ENCODE results near the gene ID2.
"Not testable (repeated sequence)": the region's sequence is repeated elsewhere in the genome, so short reads cannot be mapped to it uniquely, and the experiment has no call there.

The ID2 gene

DNA sequence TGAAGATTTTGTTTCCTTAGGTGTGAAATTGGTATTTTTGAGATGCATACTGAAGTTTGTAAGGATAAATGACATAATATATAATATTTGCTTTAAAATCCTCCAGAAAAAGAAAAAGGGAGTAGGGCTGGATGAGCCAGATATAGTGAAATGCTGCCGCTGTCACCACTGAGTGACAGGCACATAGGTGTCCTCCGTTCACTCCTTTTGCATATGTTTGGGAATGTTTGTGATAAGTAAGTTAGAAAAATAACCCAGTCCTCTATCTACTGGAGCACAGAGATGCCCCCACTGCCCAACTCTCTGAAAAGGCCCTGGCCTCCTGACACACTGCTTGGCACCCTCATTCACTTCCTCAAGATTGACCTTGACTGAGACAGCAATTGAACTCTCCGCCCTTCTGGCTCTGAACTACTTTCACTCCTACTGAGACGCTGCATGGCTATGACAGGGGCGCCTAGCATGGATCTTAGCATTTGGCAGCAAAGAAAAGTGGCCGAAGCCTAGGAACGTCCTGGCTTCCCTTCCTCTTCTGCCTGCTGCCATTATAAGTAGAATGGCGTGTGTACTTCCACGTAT is 10.1 kb downstream of the ID2 start:
- no peak for DNase-seq

DNA sequence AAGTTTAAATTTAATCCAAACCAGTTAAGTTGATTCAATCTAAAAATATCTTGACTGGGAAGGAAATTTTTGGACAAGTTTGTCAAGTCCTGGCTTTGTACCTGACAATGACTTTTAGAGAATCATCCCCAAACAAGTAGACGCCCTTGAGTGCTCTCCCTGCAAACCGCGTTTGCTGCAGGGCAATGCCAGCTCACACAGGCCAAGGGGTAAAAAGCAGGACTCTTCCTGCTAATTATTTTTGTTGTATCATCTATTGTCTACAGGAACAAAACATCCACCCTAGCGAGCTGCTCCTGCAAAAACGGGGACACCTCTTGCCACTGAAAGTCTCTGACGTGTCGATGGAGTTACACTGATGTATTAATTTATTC is 10.9 kb downstream of the ID2 start:
- no peak for DNase-seq

DNA sequence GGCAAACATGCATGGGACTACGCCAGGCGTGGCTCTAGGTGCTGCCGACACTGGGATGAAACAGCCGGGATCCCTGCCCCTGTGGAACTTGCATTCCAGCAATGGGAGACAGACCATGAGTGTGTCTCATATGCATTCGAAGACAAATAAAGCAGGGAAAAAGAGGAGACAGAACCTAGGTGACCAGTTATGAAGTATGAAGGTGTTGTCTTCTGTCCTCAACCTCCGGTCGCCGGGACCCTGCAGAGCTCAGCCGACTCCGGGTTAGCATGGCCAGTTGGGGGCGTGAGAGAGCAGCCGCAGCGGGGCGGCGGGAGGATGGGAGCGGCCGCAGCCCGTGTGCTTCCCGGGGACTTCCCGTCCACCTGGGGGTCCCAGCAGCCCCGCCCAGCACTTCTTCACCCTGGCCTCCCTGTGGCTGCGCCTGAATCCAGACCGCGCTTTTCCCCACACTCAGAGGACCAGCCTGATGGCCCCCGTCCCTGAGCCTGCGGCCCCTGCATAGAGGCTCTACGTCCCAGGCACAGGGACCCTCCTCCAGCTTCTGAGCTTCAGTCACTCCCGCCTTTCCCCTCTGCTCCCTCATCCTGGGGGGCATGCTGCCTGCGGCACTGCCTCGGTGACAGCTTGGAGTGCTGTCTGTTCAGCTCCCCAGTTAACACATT is 11.4 kb downstream of the ID2 start:
- peak; percentile 71 for DNase-seq

DNA sequence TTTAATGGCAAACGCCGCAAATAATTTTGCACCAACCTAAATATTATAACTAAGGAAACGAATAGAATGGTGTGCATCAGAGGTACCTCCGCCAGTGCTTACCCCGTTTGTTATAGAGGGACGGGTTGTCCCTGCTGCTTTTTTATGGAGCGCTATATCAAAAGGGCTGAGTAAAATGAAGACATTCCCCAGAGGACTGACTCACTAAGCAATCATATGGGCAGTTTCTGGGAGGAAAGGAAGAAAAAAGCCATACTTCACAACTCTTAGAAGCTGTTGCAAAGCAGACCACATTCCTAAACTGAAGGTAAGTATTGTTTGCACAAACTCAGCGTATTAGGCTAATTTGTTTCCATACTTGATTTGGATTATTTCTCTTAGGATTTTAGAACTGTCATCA is 12.9 kb downstream of the ID2 start:
- no peak for DNase-seq

DNA sequence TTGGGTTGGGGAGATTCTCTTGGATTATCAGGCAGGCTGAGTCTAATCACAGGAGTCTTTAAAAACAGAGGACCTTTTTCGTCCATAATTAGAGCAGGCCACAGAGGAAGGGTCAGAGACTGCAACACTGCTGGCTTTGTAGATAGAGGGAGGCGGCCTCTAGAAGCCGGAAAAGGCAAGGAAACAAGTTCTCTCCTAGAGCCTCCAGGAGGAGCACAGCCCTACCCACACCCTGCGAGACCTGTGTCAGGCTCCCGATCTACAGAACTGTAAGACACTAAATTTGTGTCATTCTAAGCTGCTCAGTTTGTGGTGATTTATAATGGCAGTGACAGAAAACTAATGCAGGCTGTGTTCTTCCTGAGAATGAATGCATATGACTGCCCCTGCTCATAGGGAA is 15.3 kb downstream of the ID2 start:
- DNase-seq = no peak

DNA sequence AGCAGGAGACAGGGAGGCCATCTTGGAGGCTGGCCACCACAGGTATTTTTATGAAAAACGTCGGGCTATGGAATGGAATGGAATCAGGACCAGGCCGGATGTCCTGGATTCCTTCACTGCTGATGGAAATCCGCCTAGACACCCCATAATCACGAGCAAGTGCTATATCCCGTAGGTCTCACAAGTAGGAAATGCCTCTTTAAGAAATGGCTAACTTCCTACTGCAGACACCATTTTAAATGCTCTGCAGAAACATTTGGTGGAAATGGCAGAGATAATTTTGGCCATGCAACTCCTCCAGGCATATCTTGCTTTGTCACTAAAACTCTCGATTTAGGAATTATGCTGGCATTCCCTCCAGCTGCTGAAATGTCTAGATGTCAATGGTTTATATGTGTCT is 18.0 kb downstream of the ID2 start:
- DNase-seq = no peak

DNA sequence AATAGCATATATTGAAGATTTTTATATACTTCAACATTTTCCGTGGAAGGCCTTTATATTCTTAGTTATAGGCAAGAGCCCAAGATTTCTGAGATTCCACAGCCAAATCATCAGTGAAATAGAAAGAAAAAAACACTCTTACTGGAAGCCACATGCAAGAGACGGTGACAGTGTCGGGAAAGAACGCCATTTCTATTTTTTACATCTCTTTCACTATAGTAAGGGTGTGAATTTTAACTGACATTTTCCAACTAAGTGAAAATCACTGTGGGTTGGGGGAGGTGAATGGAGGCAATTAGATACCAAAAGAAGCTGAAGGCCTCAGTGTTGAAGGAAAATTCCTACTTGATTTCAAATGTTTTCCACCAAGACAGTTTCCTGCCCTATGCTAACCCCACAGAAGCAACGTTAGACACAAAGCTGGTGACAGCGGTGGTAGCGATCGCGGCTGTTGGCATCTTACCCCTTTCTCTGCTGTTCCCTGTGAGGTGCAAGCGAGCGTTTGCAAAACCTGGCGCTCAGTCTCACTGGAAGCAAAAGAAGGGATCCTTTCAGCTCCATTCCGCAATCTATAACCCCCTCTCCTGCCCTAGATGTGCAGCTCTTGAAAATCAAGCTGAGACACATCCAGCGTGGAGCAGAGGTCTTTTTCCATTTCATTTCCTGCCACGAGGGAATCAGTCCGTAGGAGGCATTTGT is 20.0 kb downstream of the ID2 start:
- no peak for DNase-seq

DNA sequence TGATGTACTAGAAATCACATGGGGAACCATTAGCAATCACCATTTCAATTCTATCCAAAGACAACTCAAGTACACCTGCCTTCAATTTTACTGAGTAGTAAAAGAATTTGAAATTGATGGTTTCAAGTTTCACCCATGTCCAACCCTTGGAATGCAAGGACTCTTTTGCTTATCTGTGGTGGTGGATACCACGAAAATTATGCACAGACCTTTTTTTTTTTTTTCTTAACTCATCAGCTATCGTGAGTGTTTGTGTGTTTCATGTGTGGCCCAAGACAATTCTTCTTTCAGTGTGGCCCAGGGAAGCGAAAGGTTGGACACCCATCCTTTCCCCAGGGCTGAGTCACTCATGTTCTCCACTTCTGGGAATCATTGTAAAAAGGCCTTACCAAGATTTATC is 23.1 kb downstream of the ID2 start:
- no peak for DNase-seq

DNA sequence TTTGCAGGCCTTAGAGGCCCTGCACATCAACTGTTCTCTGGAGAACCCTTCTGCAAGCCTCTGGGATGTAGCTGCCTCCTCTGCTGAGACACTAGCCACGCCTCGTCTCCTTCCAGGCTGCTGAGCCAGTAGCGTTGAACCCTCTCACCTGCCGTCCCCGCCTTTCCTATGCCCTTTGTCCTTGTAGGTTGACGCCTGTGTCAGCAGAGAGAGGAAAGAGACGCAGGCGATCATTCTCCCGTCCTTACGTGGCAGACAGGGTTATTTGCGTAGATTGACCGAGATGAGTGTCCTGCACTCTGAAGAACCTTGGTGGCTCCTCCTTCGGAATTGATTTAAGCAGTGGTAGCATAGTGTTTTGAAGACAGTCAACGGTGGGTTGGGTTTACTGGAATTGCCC is 27.8 kb downstream of the ID2 start:
- DNase-seq = no peak

DNA sequence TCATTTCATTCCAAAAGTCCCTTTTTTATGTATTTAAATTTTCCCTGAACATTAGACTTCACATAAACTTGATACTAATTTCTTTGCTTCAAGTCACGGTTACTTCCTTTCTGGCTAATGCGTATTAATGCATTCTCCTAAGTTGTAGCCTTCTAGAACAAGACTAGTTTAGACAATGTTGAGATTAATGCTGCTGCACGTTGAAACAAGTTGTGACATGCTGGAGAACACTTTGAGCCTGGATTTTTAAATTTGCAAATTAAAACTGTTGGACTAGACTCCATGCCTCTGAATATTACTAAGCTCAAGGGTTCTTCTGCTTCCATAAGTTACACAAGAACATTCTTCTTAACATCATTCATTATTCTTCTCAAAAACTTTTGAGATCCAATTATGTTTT is 29.1 kb downstream of the ID2 start:
- DNase-seq = no peak

DNA sequence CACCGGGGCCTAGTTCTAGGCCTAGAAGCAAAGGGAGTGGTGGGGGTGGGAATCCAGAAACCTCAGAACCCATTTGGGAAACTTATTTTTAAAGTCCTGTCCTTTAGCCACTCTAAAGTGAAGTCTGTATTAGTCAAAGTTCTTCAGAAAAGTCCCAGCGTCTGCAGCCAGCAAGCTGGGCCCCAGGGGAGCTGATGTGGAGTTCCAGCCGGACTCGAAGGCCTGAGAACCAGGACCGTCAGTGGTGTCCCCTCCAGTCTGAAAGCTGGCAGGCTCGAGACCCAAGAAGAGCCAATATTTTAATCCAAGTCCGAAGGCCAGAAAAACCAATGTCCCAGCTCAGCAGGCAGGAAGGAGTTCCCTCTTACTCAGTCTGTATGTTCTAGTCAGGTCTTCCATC is 32.4 kb downstream of the ID2 start:
- DNase-seq = no peak

DNA sequence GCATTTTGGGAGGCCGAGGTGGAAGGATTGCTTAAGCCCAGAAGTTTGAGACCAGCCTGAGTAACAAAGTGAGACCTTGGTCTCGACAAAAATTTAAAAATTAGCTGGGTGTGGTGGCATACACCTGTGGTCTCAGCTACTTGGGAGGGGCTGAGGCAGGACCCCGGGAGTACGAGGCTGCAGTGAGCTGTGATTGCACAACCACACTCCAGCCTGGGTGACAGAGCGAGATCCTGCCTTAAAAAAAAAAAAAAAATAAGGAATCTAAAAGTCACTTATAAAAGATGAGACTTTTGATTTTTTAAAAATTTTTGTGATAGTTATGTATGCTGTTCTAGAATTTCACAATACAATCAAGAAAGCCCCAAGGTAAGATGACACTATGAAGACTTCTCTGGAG is 33.1 kb downstream of the ID2 start:
- no peak for DNase-seq

DNA sequence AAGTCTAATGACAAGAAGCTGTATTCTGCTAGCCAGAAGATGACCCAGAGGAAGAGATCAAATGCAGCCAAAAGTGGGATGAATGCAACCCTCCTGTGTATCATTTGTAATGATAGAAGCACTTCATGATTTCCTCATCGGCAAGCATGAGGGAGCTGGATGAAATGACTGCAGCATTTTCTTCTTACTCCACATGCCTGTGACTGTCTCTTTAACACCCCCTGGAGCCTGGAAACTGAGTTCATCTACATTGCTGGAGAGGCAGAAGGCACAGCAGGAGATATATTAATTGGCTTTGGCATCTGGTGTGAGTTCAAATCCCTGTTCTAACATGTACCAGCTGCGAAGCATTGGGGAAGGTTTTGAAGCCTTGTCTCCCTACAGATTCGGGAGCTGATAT is 37.7 kb downstream of the ID2 start:
- DNase-seq = no peak

DNA sequence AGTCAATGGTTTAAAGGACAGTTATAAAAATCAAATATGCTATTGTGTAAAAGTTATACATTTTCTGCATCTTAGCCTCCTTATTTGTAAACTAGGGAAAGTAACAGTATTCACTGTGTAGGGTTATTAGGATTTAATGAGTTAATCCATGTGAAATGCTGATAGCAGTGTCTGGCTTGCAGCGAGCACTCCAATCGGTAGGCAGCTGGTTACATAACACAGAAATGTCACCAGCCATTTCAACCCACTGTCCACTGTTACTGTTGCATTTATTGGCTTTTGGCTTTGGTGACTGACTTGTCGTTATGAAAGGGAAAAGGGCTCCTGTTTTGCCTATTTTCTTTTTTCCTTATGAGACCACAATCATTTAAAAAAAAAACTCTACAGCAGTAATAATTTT is 38.9 kb downstream of the ID2 start:
- no peak for DNase-seq

DNA sequence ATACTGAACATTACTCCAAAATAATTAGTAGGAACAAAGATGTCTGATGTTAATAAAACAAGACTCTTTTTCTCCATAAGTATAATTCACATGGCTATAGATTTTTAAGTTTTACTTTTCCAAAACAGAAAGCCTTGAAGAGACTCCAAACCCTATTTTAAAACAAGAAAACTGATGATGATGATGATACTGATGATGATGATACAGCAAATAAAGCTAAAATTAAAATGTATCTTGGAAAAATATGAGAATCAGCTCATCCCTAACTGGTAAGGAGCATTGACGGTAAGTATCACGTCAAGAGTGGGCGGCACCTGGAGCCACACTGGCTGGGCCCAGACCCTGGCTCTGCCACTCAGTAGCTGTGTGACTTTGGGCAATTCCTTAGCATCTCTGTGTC is 39.6 kb downstream of the ID2 start:
- DNase-seq = no peak

DNA sequence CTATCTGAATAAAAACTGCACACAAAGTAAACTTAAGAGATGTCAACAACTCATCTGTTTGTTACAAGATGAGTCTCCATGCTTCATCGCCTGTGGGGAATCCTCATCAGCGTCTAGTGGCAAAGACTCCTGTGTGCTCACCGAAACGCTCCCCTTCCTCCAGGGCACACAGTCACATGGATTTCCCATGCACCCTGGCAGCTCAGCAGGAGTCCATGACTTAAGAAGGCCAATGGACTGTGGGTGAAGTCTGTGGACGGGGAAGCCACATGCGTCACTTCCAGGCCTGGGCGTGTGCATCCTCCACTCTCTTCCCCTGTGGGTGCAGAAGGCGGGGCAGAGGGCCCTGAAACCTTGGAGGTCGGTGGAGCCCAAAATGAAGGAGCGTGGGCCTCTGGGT is 41.1 kb downstream of the ID2 start:
- DNase-seq = no peak

DNA sequence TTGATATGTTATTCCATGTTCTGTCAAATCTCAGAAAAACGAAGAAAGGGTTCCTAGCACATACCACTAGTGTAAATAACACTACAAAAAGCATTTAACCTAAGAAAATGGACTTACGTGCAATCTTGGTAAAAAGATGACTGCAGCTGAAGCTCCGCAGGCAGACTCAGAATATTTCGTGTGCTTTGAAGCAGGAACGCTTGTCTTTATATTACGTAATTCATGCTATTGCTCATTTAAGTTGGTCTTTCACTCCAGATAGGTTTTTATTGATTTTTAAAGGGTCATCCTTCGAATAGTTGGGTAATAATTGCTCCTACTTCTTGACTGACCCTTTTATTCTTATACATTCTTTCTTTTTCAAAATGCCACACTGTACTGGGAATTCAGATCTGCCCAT is 44.0 kb downstream of the ID2 start:
- no peak for DNase-seq

DNA sequence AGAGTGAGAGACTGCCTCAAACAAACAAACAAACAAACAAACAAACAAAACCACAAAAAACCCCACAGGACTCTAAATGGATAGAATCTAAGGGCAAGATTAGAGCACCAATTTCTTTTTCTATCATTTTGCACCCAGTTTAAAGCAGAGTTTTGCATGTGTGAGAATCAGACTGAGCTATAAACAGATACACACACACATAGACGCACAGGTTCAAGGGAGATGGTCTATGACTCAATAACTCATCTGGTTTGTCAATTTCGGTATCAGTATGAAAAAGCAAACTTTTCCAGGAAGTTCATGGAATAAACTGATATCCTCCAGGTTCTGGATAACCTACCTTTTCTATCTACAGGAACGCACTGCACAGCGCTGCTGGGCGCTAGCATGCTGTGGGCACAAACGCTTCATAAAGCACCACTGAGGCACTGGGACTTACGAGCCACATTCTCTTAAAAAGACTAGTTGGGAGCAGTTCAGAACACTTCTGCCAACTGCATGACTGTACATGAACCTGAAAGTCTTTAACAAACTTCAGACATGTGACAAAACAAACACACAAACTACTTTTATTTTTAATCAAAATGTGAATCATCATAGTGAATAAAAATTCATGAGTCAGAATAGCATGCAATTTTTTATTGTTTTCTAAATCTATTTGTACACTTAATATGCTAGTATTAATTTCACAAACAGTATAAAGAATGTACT is 46.6 kb downstream of the ID2 start:
- DNase-seq = no peak

DNA sequence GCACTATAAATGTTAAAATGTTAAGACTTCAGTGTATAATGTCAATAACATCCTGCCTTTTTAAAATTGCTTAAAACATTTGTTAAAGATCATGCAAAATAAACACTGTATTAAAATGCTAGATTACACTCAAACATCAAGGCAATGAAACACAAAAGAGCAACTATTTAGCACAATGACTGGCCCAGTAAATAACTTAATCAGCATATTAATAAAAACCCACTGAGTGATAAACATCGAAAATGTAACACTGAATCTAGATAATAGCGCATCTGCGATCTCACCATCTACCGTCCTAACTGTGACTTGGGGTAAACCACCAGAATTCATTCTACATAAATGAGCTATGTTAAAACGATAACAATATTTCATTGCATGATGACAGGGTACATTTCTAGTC is 47.2 kb downstream of the ID2 start:
- DNase-seq = not testable (repeated sequence)

DNA sequence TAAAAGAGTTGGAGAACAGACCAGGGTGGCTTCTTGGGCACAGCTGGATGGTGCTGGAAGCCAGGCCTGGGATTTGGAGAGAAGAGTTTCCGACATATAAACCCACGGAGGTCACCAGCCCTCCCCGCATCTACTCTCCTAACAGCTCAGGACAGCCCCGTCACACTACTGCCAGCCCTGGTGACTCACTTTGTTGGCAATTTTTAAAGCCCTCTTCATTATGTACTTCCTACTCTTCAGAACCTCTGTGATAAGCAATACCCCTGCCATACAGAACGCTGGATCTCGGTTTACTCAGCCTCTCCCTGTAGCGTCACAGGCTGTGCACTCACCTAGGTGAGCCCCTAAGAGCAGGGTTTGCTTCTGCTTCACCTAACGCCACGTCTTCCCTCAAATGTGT is 48.1 kb downstream of the ID2 start:
- DNase-seq = no peak

DNA sequence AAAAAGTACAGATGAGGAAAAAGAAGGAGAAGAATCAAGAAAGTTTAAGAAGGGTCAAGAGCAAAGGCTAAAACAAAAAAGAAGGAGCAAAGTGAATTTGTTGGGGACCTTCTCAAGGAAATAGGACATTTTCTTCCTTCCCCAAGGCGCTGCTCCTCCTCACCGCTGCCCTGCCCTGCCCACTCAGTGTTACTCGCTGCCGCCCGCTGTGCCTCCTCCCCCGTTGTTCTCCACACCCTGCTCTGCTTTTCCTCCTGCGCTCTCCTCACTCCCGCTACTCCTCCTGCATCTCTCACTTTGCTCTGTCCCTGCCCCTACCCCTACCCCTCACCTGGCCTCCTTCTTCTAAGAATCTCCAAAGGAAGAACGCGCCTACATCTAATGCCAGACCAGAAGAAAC is 50.7 kb downstream of the ID2 start:
- DNase-seq = no peak

Data from eye (tissue), 1 donor.